KOPT-K1 (cell line): ENCODE data around the gene TRAF3.
"Not testable (repeated sequence)": the region's sequence is repeated elsewhere in the genome, so short reads cannot be mapped to it uniquely, and the experiment has no call there.

Experiments
- H3K27ac ChIP-seq: fragments of 200-600 bp; sonication (generic); 2 replicates; pipeline ENCODE4 v1.5.1; 2016; ENCODE audit warnings: antibody characterized with exemption, mild to moderate bottlenecking, low read depth, low read length; ENCODE audit not compliant: poor library complexity, severe bottlenecking
- H3K36me3 ChIP-seq: fragments of 200-600 bp; sonication (generic); 2 replicates; pipeline ENCODE4 v1.5.1; 2017; ENCODE audit warnings: antibody characterized with exemption, mild to moderate bottlenecking, low read length, moderate library complexity; ENCODE audit not compliant: insufficient read depth
- H3K9me3 ChIP-seq: fragments of 200-600 bp; sonication (generic); 2 replicates; pipeline ENCODE4 v1.5.1; 2017; ENCODE audit warnings: antibody characterized with exemption, low read length, mild to moderate bottlenecking; ENCODE audit not compliant: insufficient read depth, poor library complexity, severe bottlenecking

TRAF3 gene

GRCh38 chr14:102922490-102923200 is 145.4 kb downstream of the TRAF3 start, which contains the start of gene AMN:
AMN (plus strand) TSS chr14:102922663; CDS start chr14:102922689, 26 bp downstream.
- H3K9me3 ChIP-seq, result no peaks in the 10 kb centered on the region
- H3K36me3 ChIP-seq, result no peaks in the 10 kb centered on the region
- H3K27ac ChIP-seq, result no peak within 1 kb of the TSS

GRCh38 chr14:102923201-102923924 is 146.1 kb downstream of the TRAF3 start:
- Histone ChIP-seq H3K27ac (no peak overlapping the region), H3K36me3 (no peaks in the 10 kb centered on the region), H3K9me3 (no peaks in the 10 kb centered on the region)

- Histone ChIP-seq H3K27ac (no peak overlapping the region), H3K9me3 (no peaks in the 10 kb centered on the region), H3K36me3 (no peaks in the 10 kb centered on the region)
These were observed 146.8 kb downstream of the TRAF3 start for GRCh38 chr14:102923925-102924486.

GRCh38 chr14:102924632-102925588 is 147.7 kb downstream of the TRAF3 start:
- H3K9me3 ChIP-seq, result no peaks in the 10 kb centered on the region
- H3K27ac ChIP-seq, result no peak overlapping the region
- H3K36me3 ChIP-seq, result no peaks in the 10 kb centered on the region

GRCh38 chr14:102925646-102926045 is 148.4 kb downstream of the TRAF3 start:
- Histone ChIP-seq H3K36me3 (no peaks in the 10 kb centered on the region), H3K9me3 (no peaks in the 10 kb centered on the region), H3K27ac (no peak overlapping the region)

GRCh38 chr14:102926104-102926503 is 148.9 kb downstream of the TRAF3 start:
- Histone ChIP-seq H3K9me3 (no peaks in the 10 kb centered on the region), H3K27ac (no peak overlapping the region), H3K36me3 (no peaks in the 10 kb centered on the region)

GRCh38 chr14:102926840-102927239 is 149.6 kb downstream of the TRAF3 start:
- not testable (repeated sequence) for H3K36me3 ChIP-seq, H3K27ac ChIP-seq, H3K9me3 ChIP-seq

- no peaks in the 10 kb centered on the region for H3K36me3 ChIP-seq
- no peaks in the 10 kb centered on the region for H3K9me3 ChIP-seq
- no peak overlapping the region for H3K27ac ChIP-seq
These were observed 150.2 kb downstream of the TRAF3 start for GRCh38 chr14:102927346-102927877.

- H3K27ac ChIP-seq, result peak overlapping the region; percentile 14
- H3K36me3 ChIP-seq, result no peaks in the 10 kb centered on the region
- H3K9me3 ChIP-seq, result no peaks in the 10 kb centered on the region
These were observed 150.7 kb downstream of the TRAF3 start for GRCh38 chr14:102927878-102928411.

GRCh38 chr14:102928412-102929240 is 151.4 kb downstream of the TRAF3 start:
- no peaks in the 10 kb centered on the region for H3K9me3 ChIP-seq
- peak overlapping the region; percentile 18 for H3K27ac ChIP-seq
- H3K36me3 ChIP-seq, result no peaks in the 10 kb centered on the region

- Histone ChIP-seq H3K9me3 (no peaks in the 10 kb centered on the region), H3K27ac (no peak overlapping the region), H3K36me3 (no peaks in the 10 kb centered on the region)
These were observed 152.2 kb downstream of the TRAF3 start for GRCh38 chr14:102929241-102930137.

- H3K9me3 ChIP-seq, result no peaks in the 10 kb centered on the region
- H3K36me3 ChIP-seq, result no peaks in the 10 kb centered on the region
- H3K27ac ChIP-seq, result no peak overlapping the region
These were observed 153.0 kb downstream of the TRAF3 start for GRCh38 chr14:102930138-102930752.
